ENCODE results near the gene CENPH.
"Not testable (repeated sequence)": the region's sequence is repeated elsewhere in the genome, so short reads cannot be mapped to it uniquely, and the experiment has no call there.

- TF ChIP-seq CTCF, POLR2A (IDR thresholded peaks at IDR 0.05): not testable (repeated sequence)
These were observed 31.0 kb downstream of the CENPH start for GRCh38 chr5:69220371-69220770.

Measured in esophagus squamous epithelium (tissue), 4 donors.